Endothelial cell (in vitro differentiated cells): ENCODE results near the gene TRIM38. TPM values are rescaled to one million over a fixed set of nuclear protein-coding genes. Genes with fewer than 3 reads are reported as not detected.
"Not testable (repeated sequence)": the region's sequence is repeated elsewhere in the genome, so short reads cannot be mapped to it uniquely, and the experiment has no call there.

Source experiments
- DNase-seq: peaks from one replicate; pipeline ENCODE4 v3.0.0; 2021; ENCODE audit warnings: low spot score
- H3K27ac Mint-ChIP-seq: one replicate; pipeline ENCODE4 v1.8.0; 2021; ENCODE audit warnings: mixed read lengths, inconsistent platforms; ENCODE audit not compliant: unreplicated experiment
- H3K27me3 Mint-ChIP-seq: one replicate; pipeline ENCODE4 v1.8.0; 2021; ENCODE audit warnings: mild to moderate bottlenecking, moderate library complexity, mixed read lengths, inconsistent platforms; ENCODE audit not compliant: unreplicated experiment
- H3K36me3 Mint-ChIP-seq: one replicate; pipeline ENCODE4 v1.8.0; 2021; ENCODE audit warnings: mild to moderate bottlenecking, low read depth, mixed read lengths, inconsistent platforms; ENCODE audit not compliant: unreplicated experiment
- H3K4me1 Mint-ChIP-seq: one replicate; pipeline ENCODE4 v1.8.0; 2021; ENCODE audit warnings: mild to moderate bottlenecking, mixed read lengths, inconsistent platforms; ENCODE audit not compliant: unreplicated experiment
- H3K4me3 Mint-ChIP-seq: one replicate; pipeline ENCODE4 v1.8.0; 2021; ENCODE audit warnings: mild to moderate bottlenecking, mixed read lengths, inconsistent platforms; ENCODE audit not compliant: unreplicated experiment
- H3K9me3 Mint-ChIP-seq: one replicate; pipeline ENCODE4 v1.8.0; 2021; ENCODE audit warnings: mixed read lengths, inconsistent platforms; ENCODE audit not compliant: unreplicated experiment
- CTCF ChIP-seq: fragments of 200-600 bp; sonication (generic); IDR thresholded peaks from one replicate; pipeline ENCODE4 v1.5.0; 2021; ENCODE audit warnings: antibody characterized with exemption; ENCODE audit not compliant: unreplicated experiment
- total RNA-seq: library from RNA; stranded (reverse); fragmentation: NEBNext Ultra II Directional; extraction: Animal tissue kit (Norgen Biotek cat#: 25700); gene quantifications from one replicate; pipeline ENCODE4 v1.2.1, GENCODE V29; 2021; ENCODE audit not compliant: unreplicated experiment

TRIM38 gene
- total RNA-seq, 1 donor from 2014 or later: 3.8 TPM

- TF ChIP-seq CTCF: no peak
- Mint-ChIP-seq H3K4me3 (no peak overlapping the region), H3K4me1 (no peaks in the 10 kb centered on the region), H3K27me3 (no peaks in the 10 kb centered on the region), H3K36me3 (no peaks in the 10 kb centered on the region), H3K27ac (no peak overlapping the region), H3K9me3 (no peaks in the 10 kb centered on the region)
- no peak for DNase-seq
These were observed 19.9 kb upstream of the TRIM38 start for GRCh38 chr6:25942561-25943147.

- no peak for DNase-seq
- Mint-ChIP-seq H3K4me1 (no peaks in the 10 kb centered on the region), H3K9me3 (no peaks in the 10 kb centered on the region), H3K27me3 (no peaks in the 10 kb centered on the region), H3K4me3 (no peak overlapping the region), H3K36me3 (no peaks in the 10 kb centered on the region), H3K27ac (no peak overlapping the region)
- no peak for TF ChIP-seq CTCF
These were observed 18.7 kb upstream of the TRIM38 start for GRCh38 chr6:25943887-25944286.

GRCh38 chr6:25944688-25945574 is 17.7 kb upstream of the TRIM38 start:
- no peak for DNase-seq
- H3K4me1 Mint-ChIP-seq: no peaks in the 10 kb centered on the region
- no peak overlapping the region for H3K4me3 Mint-ChIP-seq

GRCh38 chr6:25945738-25946137 is 16.9 kb upstream of the TRIM38 start:
- not testable (repeated sequence) for H3K4me1 Mint-ChIP-seq, H3K9me3 Mint-ChIP-seq, H3K27me3 Mint-ChIP-seq, DNase-seq, H3K4me3 Mint-ChIP-seq, H3K27ac Mint-ChIP-seq, H3K36me3 Mint-ChIP-seq

More at GRCh38 chr6:25944688-25945574, 17.7 kb upstream of the TRIM38 start:
- Mint-ChIP-seq H3K36me3 (no peaks in the 10 kb centered on the region), H3K9me3 (no peaks in the 10 kb centered on the region), H3K27ac (no peak overlapping the region), H3K27me3 (no peaks in the 10 kb centered on the region)
- TF ChIP-seq CTCF: no peak

- Mint-ChIP-seq H3K4me1 (no peaks in the 10 kb centered on the region), H3K36me3 (no peaks in the 10 kb centered on the region), H3K27me3 (no peaks in the 10 kb centered on the region)
These were observed 16.0 kb upstream of the TRIM38 start for GRCh38 chr6:25946631-25947030.

GRCh38 chr6:25947492-25947891 is 15.1 kb upstream of the TRIM38 start:
- not testable (repeated sequence) for DNase-seq, H3K4me1 Mint-ChIP-seq, H3K27ac Mint-ChIP-seq, H3K4me3 Mint-ChIP-seq, H3K36me3 Mint-ChIP-seq, H3K27me3 Mint-ChIP-seq, H3K9me3 Mint-ChIP-seq

More at GRCh38 chr6:25946631-25947030, 16.0 kb upstream of the TRIM38 start:
- Mint-ChIP-seq H3K9me3 (no peaks in the 10 kb centered on the region), H3K4me3 (no peak overlapping the region), H3K27ac (no peak overlapping the region)
- TF ChIP-seq CTCF: no peak
- no peak for DNase-seq
